ENCODE results near the gene PPP6R2.
A peak's percentile ranks its signal among the peaks of the same experiment; 100 is the strongest.

PPP6R2 gene

DNA sequence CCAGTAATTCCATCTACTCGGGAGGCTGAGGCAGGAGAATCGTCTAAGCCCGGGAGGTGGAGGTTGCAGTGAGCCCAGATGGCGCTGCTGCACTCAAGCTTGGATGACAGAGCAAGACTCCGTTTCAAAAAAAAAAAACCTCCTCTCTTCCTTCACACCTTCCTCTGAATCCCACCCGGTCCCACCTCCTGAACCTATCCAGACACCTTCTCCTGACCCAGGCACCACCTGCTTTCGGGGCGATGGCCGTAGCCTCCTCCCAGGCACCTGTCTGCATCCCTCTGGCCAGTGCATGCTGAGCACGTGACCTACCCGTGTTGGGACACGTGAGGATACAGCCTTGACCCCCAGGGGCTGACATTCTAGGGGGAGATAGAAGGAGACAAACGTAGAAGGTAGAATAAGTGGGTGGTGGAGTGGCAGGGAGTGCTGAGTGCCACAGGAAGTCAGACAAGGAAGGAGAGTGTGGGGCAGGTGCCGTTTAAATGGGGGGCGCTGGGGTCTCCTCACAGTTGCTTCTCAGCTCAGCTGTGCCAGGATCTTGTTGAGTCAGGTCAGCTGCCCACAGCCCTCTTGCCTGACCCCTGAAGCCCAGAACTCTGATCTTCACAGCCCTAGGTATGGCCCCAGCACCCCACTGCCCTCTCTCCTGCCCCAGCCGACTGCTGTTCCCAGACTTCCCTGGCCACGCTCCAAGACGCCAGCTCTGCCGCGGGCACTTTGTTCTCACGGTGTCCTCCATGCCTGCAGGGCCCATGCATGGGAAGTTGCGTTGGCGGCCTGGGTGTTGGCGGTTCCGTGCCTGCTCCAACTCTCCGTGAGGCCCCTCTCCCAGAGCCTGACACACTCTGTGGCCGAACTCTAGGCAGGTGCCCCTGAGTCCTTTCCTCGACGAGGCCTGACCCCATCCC, 142.3 kb downstream of the PPP6R2 start:
- DNase-seq (ENCODE audit: low spot score): no peak

DNA sequence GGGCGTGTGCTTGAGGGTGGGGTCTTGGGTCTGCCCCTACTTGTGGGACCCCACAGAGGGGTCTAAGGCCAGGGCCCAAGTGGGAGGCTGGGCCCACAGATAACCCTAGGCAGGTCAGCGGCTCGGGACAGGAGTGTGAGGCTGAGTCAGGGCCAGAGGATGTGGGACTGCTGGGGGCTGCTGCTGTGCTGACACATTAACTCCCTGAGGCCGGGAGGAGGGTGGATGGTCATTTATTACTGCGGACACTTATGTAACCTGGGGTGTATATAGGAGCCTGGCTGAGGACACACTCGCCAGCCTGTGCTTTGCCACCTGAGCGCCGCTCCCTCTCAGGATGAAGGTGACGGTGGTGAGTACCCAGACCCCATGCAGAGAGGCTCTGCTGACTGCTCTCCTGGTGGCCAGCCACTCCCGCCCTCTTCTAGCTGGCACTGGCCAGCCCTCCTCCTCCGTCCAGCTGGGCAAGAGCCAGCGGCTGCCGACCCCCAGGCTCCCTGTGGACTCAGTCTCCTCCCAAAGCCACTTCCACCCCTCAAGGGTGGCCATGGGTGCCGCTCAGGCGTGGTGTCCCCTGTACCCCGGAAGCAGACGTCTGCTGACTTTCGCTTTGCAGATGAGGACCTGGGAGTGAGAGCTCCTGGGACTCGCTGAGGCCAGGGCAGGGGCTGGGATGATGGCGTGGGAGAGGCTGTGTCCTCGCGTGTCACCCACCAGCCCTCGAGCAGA, 143.6 kb downstream of the PPP6R2 start, which contains the start of gene MIOX:
TSS of gene MIOX (plus strand) at position 299 of the 729 bp plus-strand sequence. CDS start at position 338, 39 bp downstream.
- DNase-seq (ENCODE audit: low spot score): peak; percentile 70

DNA sequence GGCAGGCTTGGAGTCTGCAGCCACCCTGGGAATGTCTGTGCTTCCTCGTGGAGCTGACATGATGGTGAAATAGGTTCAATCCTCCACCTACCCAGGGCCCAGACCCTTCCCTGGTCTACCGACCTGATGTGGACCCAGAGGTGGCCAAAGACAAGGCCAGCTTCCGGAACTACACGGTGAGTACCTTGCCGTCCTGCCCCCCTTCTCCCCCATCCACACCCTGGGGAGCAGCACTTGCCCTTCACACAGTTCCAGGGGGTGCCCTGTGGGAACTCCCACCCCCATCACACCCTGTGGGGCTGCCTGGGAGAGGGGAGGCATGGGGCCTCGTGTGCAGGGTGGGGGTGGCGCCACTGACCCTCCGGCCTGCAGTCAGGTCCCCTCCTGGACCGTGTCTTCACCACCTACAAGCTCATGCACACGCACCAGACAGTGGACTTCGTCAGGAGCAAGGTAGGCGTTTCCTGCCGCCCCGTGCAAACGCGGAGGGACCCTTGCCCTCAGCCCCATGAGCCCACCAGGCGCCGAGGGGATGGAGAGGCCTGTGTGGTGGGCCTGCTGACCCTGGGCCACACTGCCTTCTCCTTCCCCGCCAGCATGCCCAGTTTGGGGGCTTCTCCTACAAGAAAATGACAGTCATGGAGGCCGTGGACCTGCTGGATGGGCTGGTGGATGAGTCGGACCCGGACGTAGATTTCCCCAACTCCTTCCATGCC, 144.3 kb downstream of the PPP6R2 start:
- DNase-seq (ENCODE audit: low spot score): no peak

DNA sequence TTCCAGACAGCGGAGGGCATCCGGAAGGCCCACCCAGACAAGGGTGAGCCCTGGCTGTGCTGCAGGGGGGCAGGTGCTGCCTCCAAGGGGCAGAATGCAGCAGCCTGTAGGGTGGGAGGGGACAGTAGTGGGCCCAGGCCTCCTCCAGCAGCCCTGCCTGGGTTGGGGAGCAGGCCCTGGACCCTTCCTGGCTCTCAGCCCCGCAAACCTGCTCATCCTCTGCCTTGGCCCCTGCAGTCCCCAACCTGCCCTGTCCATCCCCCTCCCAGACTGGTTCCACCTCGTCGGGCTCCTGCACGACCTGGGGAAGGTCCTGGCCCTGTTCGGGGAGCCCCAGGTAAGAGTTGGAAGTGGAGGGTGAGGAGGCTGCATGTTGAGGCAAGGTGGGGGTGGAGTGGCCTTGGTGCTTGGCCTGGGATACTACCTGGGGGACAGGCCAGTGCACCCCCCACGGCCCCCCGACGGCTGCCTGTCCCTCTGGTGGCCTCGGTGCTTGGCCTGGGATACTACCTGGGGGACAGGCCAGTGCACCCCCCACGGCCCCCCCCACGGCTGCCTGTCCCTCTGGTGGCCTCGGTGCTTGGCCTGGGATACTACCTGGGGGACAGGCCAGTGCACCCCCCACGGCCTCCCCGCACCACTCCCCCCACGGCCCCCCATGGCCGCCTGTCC, 145.0 kb downstream of the PPP6R2 start:
- no peak for DNase-seq (ENCODE audit: low spot score)

DNA sequence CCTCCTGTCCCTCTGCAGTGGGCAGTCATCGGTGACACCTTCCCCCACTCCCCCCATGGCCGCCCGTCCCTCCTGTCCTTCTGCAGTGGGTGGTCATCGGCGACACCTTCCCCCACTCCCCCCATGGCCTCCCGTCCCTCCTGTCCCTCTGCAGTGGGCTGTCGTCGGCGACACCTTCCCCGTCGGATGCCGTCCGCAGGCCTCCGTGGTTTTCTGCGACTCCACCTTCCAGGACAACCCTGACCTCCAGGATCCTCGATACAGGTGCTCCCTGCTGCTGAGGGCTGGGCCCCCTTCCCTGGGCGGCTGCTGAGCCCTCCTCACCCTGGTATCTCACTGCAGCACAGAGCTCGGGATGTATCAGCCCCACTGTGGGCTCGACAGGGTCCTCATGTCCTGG, 145.8 kb downstream of the PPP6R2 start:
- no peak for DNase-seq (ENCODE audit: low spot score)

DNA sequence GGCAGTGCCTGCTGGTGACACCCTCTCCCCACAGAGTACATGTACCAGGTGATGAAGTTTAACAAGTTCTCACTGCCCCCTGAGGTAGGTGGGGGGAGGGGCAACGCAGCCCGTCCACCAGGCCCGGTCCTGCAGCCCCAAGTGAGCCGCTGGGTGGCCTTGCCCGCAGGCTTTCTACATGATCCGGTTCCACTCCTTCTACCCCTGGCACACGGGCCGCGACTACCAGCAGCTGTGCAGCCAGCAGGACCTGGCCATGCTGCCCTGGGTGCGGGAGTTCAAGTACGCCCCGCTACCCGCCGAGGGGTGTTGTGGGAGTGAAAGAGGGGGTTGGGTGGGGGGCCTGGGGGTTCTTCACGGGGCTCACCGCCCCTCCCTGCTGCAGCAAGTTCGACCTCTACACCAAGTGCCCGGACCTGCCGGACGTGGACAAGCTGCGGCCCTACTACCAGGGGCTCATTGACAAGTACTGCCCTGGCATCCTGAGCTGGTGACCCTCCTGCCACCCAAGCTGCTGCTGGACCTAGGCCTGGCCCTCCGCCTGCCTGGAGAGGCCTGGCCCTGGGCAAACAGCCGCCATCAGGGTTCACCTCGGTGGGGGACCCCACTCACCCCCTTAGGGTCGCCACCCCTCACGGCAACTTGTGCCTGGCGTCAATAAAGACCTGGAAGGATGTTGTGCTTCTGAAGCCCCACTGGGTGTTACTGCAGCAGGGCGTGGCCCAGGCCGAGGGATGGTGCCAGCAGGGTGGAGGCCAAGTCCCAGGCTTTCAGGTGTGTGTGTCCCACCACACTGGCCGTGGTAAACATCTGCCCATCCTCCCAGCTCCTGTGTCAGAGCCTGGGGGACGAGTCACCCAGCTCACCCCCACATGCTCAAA, 146.5 kb downstream of the PPP6R2 start:
- DNase-seq (ENCODE audit: low spot score): no peak

DNA sequence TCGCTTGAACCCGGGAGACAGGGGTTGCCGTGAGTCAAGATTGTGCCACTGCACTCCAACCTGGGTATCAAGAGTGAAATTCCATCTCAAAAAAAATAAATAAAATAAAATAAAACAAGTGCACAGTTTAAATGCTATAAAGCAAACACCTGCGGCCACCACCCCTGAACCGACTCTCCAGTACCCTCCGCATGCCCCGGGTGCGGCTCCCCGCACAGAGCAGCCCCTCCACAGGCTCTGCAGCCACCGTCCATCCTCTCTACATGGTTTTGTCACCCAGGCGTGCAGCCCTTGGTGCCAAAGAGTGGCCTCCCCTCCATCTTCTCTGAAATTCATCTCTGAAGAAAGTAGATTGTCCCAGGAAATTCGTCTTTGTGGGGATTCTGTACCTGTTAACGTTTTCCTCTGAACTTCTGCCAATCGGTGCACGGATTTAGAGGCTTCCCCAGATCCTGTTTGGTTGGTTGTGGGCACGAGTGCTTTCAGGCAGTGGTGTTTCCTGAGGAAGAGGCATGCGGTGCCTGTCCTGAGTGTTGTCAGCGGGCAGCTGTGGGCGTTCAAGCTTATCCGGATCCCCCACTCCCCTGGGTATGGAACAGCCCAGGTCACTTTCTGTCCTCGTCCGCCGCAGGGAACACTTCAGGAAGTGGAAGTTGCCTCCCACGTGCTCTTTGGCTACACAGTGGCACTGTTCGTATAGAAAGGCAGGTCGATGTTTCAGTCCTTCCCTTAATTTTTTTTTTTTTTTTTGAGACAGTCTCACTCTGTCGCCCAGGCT, 147.6 kb downstream of the PPP6R2 start:
- DNase-seq (ENCODE audit: low spot score): no peak

Measured in hepatic stellate cell (primary cell).